Activated CD8-positive, alpha-beta T cell treated with anti-CD3 and anti-CD28 coated beads for 36 hours (primary cell): ENCODE measurements around the gene ACACB. TPM values are rescaled to one million over a fixed set of nuclear protein-coding genes. Genes with fewer than 3 reads are reported as not detected.

Experiments
- ATAC-seq: fragments of 200-7000 bp; cut with Tn5 transposase; one replicate; pipeline ENCODE4 v1.10.0; 2021; ENCODE audit warnings: mild to moderate bottlenecking, moderate library complexity
- CTCF ChIA-PET: fragments of 350-600 bp; sonication (Branson Sonifier 250); formaldehyde crosslinking; loops from one replicate; lab custom pipeline; 2021; ENCODE audit warnings: antibody characterized with exemption; lab: Charles Lee
- POLR2A ChIA-PET: fragments of 350-600 bp; sonication (Branson Sonifier 250); formaldehyde crosslinking; loops from one replicate; lab custom pipeline; 2021; ENCODE audit warnings: antibody characterized with exemption; lab: Charles Lee
- DNase-seq: peaks from one replicate; pipeline ENCODE4 v3.0.0-alpha.2; 2020
- H3K27ac Mint-ChIP-seq: one replicate; pipeline ENCODE4 v1.8.0; 2021; ENCODE audit warnings: mild to moderate bottlenecking, mixed read lengths
- H3K27me3 Mint-ChIP-seq: one replicate; pipeline ENCODE4 v1.8.0; 2021; ENCODE audit warnings: mixed read lengths
- H3K36me3 Mint-ChIP-seq: one replicate; pipeline ENCODE4 v1.8.0; 2021; ENCODE audit warnings: low read depth, mixed read lengths
- H3K4me1 Mint-ChIP-seq: one replicate; pipeline ENCODE4 v1.8.0; 2021; ENCODE audit warnings: low read depth, mixed read lengths
- H3K4me3 Mint-ChIP-seq: one replicate; pipeline ENCODE4 v1.8.0; 2021; ENCODE audit warnings: mild to moderate bottlenecking, moderate library complexity, mixed read lengths
- H3K9me3 Mint-ChIP-seq: one replicate; pipeline ENCODE4 v1.8.0; 2021; ENCODE audit warnings: mixed read lengths
- CTCF ChIP-seq: fragments of 200-600 bp; IDR thresholded peaks from one replicate; pipeline ENCODE4 v1.8.0; 2022; ENCODE audit warnings: antibody characterized with exemption, mild to moderate bottlenecking
- intact Hi-C: fragments of 100-400 bp; cut with micrococcal nuclease; formaldehyde crosslinking; loops from one replicate; pipeline ENCODE4 v1.10.0; 2022
- total RNA-seq, 2 experiments: library from RNA; stranded (reverse); gene quantifications; one replicate each; pipeline ENCODE4 v1.2.3, GENCODE V29; 2021

Gene ACACB
- total RNA-seq, 2 experiments from 2014 or later, result 8.7 to 11.2 TPM

GRCh38 chr12:109250523-109250922 lies 134.1 kb downstream of the ACACB start:
- POLR2A ChIA-PET, result no interaction called here

GRCh38 chr12:109252799-109253198 lies 136.4 kb downstream of the ACACB start:
- H3K27me3 Mint-ChIP-seq, result no peaks in the 10 kb centered on the region
- CTCF ChIA-PET, result interaction anchor here (1.3 to 3.0 kb wide), 2 partner anchors 10 to 141 kb away, joined by 3 to 16 read pairs; no protein-coding TSS in a partner anchor
- peaks cover 13% of the 10 kb centered on the region for H3K9me3 Mint-ChIP-seq
- peaks cover 31% of the 10 kb centered on the region for H3K36me3 Mint-ChIP-seq
- H3K4me1 Mint-ChIP-seq, result peaks cover 9% of the 10 kb centered on the region
- ATAC-seq, result no peak
- TF ChIP-seq CTCF, result no peak
- DNase-seq, result no peak
- POLR2A ChIA-PET, result no interaction called here
- H3K27ac Mint-ChIP-seq, result no peak overlapping the region
- intact Hi-C loops, result no loop called here
- H3K4me3 Mint-ChIP-seq, result no peak overlapping the region

More at GRCh38 chr12:109250523-109250922, 134.1 kb downstream of the ACACB start:
- Mint-ChIP-seq H3K27ac (no peak overlapping the region), H3K36me3 (peaks cover 29% of the 10 kb centered on the region), H3K9me3 (peaks cover 13% of the 10 kb centered on the region), H3K4me3 (no peak overlapping the region), H3K4me1 (peaks cover 9% of the 10 kb centered on the region), H3K27me3 (no peaks in the 10 kb centered on the region)
- intact Hi-C loops, result no loop called here
- CTCF ChIA-PET, result interaction anchor here (3.0 kb wide), 1 partner anchor 12 kb away, joined by 16 read pairs; no protein-coding TSS in a partner anchor
- no peak for DNase-seq
- TF ChIP-seq CTCF, result no peak
- peak; percentile 51 for ATAC-seq

- no peak overlapping the region for H3K4me3 Mint-ChIP-seq
- no peak for TF ChIP-seq CTCF
- intact Hi-C loops, result no loop called here
- POLR2A ChIA-PET, result no interaction called here
- no peak overlapping the region for H3K27ac Mint-ChIP-seq
- DNase-seq (no peak), ATAC-seq (no peak)
- no peaks in the 10 kb centered on the region for H3K27me3 Mint-ChIP-seq
- CTCF ChIA-PET, result no interaction called here
- peaks cover 31% of the 10 kb centered on the region for H3K36me3 Mint-ChIP-seq
- H3K4me1 Mint-ChIP-seq, result peaks cover 6% of the 10 kb centered on the region
- H3K9me3 Mint-ChIP-seq, result peaks cover 13% of the 10 kb centered on the region
Observed at GRCh38 chr12:109253913-109254544, 137.6 kb downstream of the ACACB start.

- DNase-seq, result peak; percentile 14
- H3K36me3 Mint-ChIP-seq, result peaks cover 30% of the 10 kb centered on the region
- H3K4me1 Mint-ChIP-seq, result peaks cover 2% of the 10 kb centered on the region
- no peaks in the 10 kb centered on the region for H3K27me3 Mint-ChIP-seq
- TF ChIP-seq CTCF, result no peak
- intact Hi-C loops, result no loop called here
- POLR2A ChIA-PET, result no interaction called here
- no peak for ATAC-seq
- no peak overlapping the region for H3K27ac Mint-ChIP-seq
- H3K9me3 Mint-ChIP-seq, result peaks cover 13% of the 10 kb centered on the region
- CTCF ChIA-PET, result no interaction called here
- H3K4me3 Mint-ChIP-seq, result no peak overlapping the region
Observed at GRCh38 chr12:109255377-109255776, 139.0 kb downstream of the ACACB start.

- CTCF ChIA-PET, result no interaction called here
- H3K27ac Mint-ChIP-seq, result no peak overlapping the region
- intact Hi-C loops, result no loop called here
Observed at GRCh38 chr12:109256011-109256410, 139.6 kb downstream of the ACACB start.

More at GRCh38 chr12:109256011-109256410, 139.6 kb downstream of the ACACB start:
- no peak for ATAC-seq
- Mint-ChIP-seq H3K36me3 (peaks cover 30% of the 10 kb centered on the region), H3K9me3 (peaks cover 13% of the 10 kb centered on the region), H3K27me3 (no peaks in the 10 kb centered on the region), H3K4me1 (no peaks in the 10 kb centered on the region), H3K4me3 (no peak overlapping the region)
- no peak for DNase-seq
- POLR2A ChIA-PET, result no interaction called here
- no peak for TF ChIP-seq CTCF
